CD14-positive monocyte (primary cell): ENCODE measurements around the gene GGN. TPM values are rescaled to one million over a fixed set of nuclear protein-coding genes. Genes with fewer than 3 reads are reported as not detected.

Source experiments
- DNase-seq, 3 donors: peaks; one replicate each; pipeline ENCODE4 v3.0.0-alpha.2; 2011 to 2022
- H2AFZ ChIP-seq: 2 replicates; pipeline ENCODE4 v1.6.0; 2012; ENCODE audit warnings: mild to moderate bottlenecking, low read depth, low read length, inconsistent platforms; ENCODE audit not compliant: insufficient read depth, poor library complexity, severe bottlenecking
- H3K27ac ChIP-seq, 2 donors: 1 replicate in 1 of 2; 2 replicates in 1 of 2; pipeline ENCODE4 v1.5.1; 2012 to 2013; ENCODE audit warnings: low read length in 2 of 2, control low read depth in 1 of 2, inconsistent platforms in 1 of 2, low read depth in 1 of 2, mild to moderate bottlenecking in 1 of 2
- H3K27me3 ChIP-seq, 2 donors: one replicate each; pipeline versions ENCODE4 v1.6.0 to v1.6.1; 2011 to 2013; ENCODE audit warnings: low read length in 2 of 2; ENCODE audit not compliant: control insufficient read depth in 2 of 2, insufficient read depth in 2 of 2
- H3K36me3 ChIP-seq, 2 donors: replicated peaks in 1 of 2; 1 replicate in 1 of 2; 2 replicates in 1 of 2; pipeline versions ENCODE4 v1.5.1 to v1.6.1; 2012 to 2013; ENCODE audit warnings: low read length in 2 of 2, control low read depth in 1 of 2, inconsistent platforms in 1 of 2, mild to moderate bottlenecking in 1 of 2; ENCODE audit not compliant: insufficient read depth in 2 of 2, control insufficient read depth in 1 of 2
- H3K4me1 ChIP-seq, 2 donors: 1 replicate in 1 of 2; 2 replicates in 1 of 2; pipeline versions ENCODE4 v1.5.1 to v1.6.1; 2012 to 2013; ENCODE audit warnings: low read length in 2 of 2, control low read depth in 1 of 2, inconsistent platforms in 1 of 2, mild to moderate bottlenecking in 1 of 2, moderate library complexity in 1 of 2; ENCODE audit not compliant: insufficient read depth in 2 of 2, control insufficient read depth in 1 of 2
- H3K4me2 ChIP-seq: replicated peaks from 2 replicates; pipeline ENCODE3; 2012; ENCODE audit warnings: low read length, moderate library complexity, mild to moderate bottlenecking; ENCODE audit not compliant: poor library complexity, severe bottlenecking; ENCODE audit errors: extremely low read depth
- H3K4me3 ChIP-seq, 3 experiments: fragments of 200-600 bp in 1 of 3; sonication (generic) in 1 of 3; replicated peaks in 1 of 3; 1 replicate in 2 of 3; 2 replicates in 1 of 3; pipeline ENCODE4 v1.5.1; 2011 to 2013; ENCODE audit warnings: low read length in 3 of 3, mild to moderate bottlenecking in 3 of 3, control low read depth in 2 of 3, low read depth in 2 of 3, inconsistent platforms in 1 of 3, moderate library complexity in 1 of 3
- H3K79me2 ChIP-seq: 2 replicates; pipeline ENCODE4 v1.6.0; 2012; ENCODE audit warnings: mild to moderate bottlenecking, control low read depth, inconsistent platforms, low read length, moderate library complexity; ENCODE audit not compliant: insufficient read depth
- H3K9ac ChIP-seq: 2 replicates; pipeline ENCODE4 v1.6.0; 2017; ENCODE audit warnings: low read length, mild to moderate bottlenecking; ENCODE audit not compliant: insufficient read depth, poor library complexity, severe bottlenecking
- H3K9me3 ChIP-seq, 2 donors: replicated peaks in 1 of 2; 1 replicate in 1 of 2; 2 replicates in 1 of 2; pipeline versions ENCODE4 v1.5.1 to v1.6.1; 2012 to 2013; ENCODE audit warnings: low read length in 2 of 2, control low read depth in 1 of 2; ENCODE audit not compliant: control insufficient read depth in 1 of 2, insufficient read depth in 1 of 2
- H4K20me1 ChIP-seq: 2 replicates; pipeline ENCODE4 v1.6.0; 2012; ENCODE audit warnings: mild to moderate bottlenecking, low read length, control low read depth, moderate library complexity; ENCODE audit not compliant: insufficient read depth
- H3K27ac Mint-ChIP-seq, 7 donors: one replicate each; pipeline ENCODE4 v1.8.0; 2020; ENCODE audit warnings: mild to moderate bottlenecking in 7 of 7, mixed read lengths in 7 of 7, moderate library complexity in 6 of 7, inconsistent platforms in 2 of 7
- H3K27me3 Mint-ChIP-seq, 3 donors: one replicate each; pipeline ENCODE4 v1.8.0; 2021 to 2022; ENCODE audit warnings: low read depth in 3 of 3, mild to moderate bottlenecking in 3 of 3, mixed read lengths in 3 of 3, moderate library complexity in 3 of 3, inconsistent platforms in 1 of 3
- H3K36me3 Mint-ChIP-seq, 2 donors: one replicate each; pipeline ENCODE4 v1.8.0; 2020; ENCODE audit warnings: mixed read lengths in 2 of 2, inconsistent platforms in 1 of 2, mild to moderate bottlenecking in 1 of 2
- H3K4me1 Mint-ChIP-seq: one replicate; pipeline ENCODE4 v1.8.0; 2020; ENCODE audit warnings: mild to moderate bottlenecking, mixed read lengths
- H3K4me3 Mint-ChIP-seq, 2 donors: one replicate each; pipeline ENCODE4 v1.8.0; 2020; ENCODE audit warnings: mild to moderate bottlenecking in 2 of 2, mixed read lengths in 2 of 2, moderate library complexity in 1 of 2
- H3K9me3 Mint-ChIP-seq, 7 donors: one replicate each; pipeline ENCODE4 v1.8.0; 2020 to 2022; ENCODE audit warnings: mixed read lengths in 7 of 7, mild to moderate bottlenecking in 6 of 7, moderate library complexity in 6 of 7, inconsistent platforms in 2 of 7
- CTCF ChIP-seq: fragments of 200-600 bp; IDR thresholded peaks from one replicate; pipeline ENCODE4 v1.8.0; 2022; ENCODE audit warnings: antibody characterized with exemption, mild to moderate bottlenecking
- WGBS: methylation state at CpG from one replicate; pipeline ENCODE4 v1.1.5; 2013; ENCODE audit warnings: missing lambda C conversion rate; ENCODE audit not compliant: insufficient coverage; 5-methylcytosine and 5-hydroxymethylcytosine counted together
- intact Hi-C, 2 donors: fragments of 100-400 bp; cut with micrococcal nuclease; formaldehyde crosslinking; loops; one replicate each; pipeline versions ENCODE4 v1.15.0 to v1.15.1; 2023
- polyA plus RNA-seq, 3 donors: library from polyadenylated mRNA; depleted of rRNA in 1 of 3; unstranded in 2 of 3; stranded (reverse) in 1 of 3; fragments of 300-500 nt in 2 of 3; fragments of >200 nt in 1 of 3; fragmentation: Illumina TruSeq in 2 of 3; gene quantifications; 1 replicate in 2 of 3; 2 replicates in 1 of 3; pipeline ENCODE4 v1.2.3, GENCODE V29; 2012 to 2021

GGN gene
- polyA plus RNA-seq, 3 donors = 0.12 to 0.56 TPM; not detected in 1

DNA sequence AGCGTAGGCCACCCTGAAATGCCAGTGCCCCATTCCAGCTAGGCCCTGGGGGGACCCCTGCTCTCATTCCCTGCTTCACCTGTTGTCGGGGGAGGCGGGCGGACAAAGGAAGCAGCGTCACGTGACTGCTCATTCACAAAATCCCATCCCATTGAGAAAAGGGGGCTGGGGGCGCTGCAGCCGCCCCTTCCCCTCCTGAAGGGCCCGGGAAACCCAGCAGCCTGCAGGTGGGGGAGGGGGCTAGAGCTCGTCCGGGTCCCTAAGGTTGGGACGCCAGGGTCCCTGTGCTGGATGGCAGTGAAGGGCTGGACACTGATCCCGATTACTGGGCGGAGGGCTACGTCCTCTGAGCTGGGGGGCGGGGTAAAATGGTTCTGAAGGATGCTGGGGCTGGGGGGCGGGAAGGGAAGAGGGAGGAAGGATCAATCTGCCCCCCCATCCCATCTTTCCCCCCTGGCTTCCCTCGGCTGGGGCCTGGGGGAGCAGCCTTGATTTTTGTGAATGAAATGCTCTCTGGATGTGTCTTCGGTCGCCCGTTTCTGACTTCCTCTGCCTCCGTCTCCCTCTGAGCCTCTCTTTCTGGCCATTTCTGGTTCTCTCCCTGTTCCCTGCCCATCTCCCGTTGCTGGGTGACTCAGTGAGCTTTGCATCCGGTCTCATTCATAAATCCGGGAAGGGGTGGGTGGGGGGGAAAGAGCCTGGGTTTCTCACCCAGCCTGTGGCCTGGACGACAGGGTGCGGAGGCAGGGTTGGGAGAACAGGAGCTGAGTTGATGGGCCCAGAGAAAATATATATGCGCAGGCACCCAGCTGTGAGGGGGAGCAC, 1.5 kb upstream of the GGN start:
- WGBS = 12% methylated on average over 9 of the region's 28 CpGs
- DNase-seq = no peak
- Histone ChIP-seq H3K79me2 (no peaks in the 10 kb centered on the region), H4K20me1 (peaks cover 20% of the 10 kb centered on the region), H3K27me3 (peaks cover 38 to 94% of the 10 kb centered on the region in 2 donors), H3K27ac (no peak overlapping the region), H3K4me3 (no peak overlapping the region), H2AFZ (no peak overlapping the region), H3K4me1 (peaks cover 32 to 39% of the 10 kb centered on the region in 2 donors), H3K4me2 (no peak overlapping the region), H3K9ac (no peak overlapping the region), H3K9me3 (peaks cover 0 to 9% of the 10 kb centered on the region in 2 donors), H3K36me3 (peaks cover 0 to 8% of the 10 kb centered on the region in 2 donors)
- no peak overlapping the region for H3K27ac Mint-ChIP-seq
- intact Hi-C loops = no loop called here
- no peak for TF ChIP-seq CTCF
- peak overlapping the region in 1 of 2 donors; percentile 82 for H3K4me3 Mint-ChIP-seq
- H3K9me3 Mint-ChIP-seq = peaks cover 0 to 12% (median 5%) of the 10 kb centered on the region in 7 donors
- H3K36me3 Mint-ChIP-seq = peaks cover 9 to 16% of the 10 kb centered on the region in 2 donors
- H3K4me1 Mint-ChIP-seq = peaks cover 26% of the 10 kb centered on the region
- H3K27me3 Mint-ChIP-seq = peaks cover 66 to 94% (median 77%) of the 10 kb centered on the region in 3 donors

DNA sequence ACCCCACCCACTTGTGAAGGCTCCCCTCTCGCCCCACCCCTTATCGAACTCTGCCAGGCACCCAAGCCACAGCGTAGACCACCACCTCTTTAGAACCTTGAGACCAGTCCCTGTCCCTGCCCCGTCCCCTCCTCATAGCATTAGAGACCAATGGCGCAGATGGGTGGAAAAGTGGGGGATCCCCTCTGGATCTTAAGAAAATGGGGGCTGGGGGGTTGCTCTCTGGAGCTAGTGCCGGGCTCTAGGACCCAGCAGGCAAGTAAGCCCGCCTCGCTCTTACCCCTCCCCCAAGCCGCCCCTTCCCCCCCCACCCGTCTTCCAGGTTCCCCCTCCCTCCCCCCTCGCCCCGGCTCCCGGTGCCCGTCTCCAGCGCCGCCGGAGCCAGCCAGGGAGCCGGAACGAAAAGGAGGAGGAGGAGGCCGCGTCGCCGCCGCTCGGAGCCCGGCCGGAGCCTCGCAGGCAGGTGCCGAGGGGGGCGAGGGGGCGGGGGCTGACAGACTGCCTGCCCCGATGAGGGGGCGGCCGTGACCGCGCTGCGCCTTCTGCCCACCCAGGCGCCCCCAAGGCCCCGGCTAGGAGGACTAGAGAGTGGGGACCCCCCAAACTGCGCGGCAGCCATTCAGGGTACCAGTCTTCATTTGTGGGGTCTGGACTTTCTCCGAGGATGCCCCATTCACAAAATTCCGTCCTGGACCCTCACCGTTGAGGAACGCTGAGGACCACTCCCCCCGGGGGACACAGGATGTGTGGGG, 691 bp upstream of the GGN start, which contains the start of gene SPRED3:
SPRED3 (plus strand) TSS at position 349 of the 752 bp plus-strand sequence. CDS start 1,606 bp downstream, outside the sequence.
- peak within 1 kb of the TSS; percentile 86 for H2AFZ ChIP-seq
- H3K79me2 ChIP-seq = no peaks in the 10 kb centered on the region
- no peak for DNase-seq
- H3K9ac ChIP-seq = peak within 1 kb of the TSS; percentile 53
- no peak for TF ChIP-seq CTCF
- peaks cover 32 to 39% of the 10 kb centered on the region in 2 donors for H3K4me1 ChIP-seq
- H3K27ac Mint-ChIP-seq = peak within 1 kb of the TSS; percentile 82 to 95 (median 89)
- peak within 1 kb of the TSS; percentile 43 to 86 (median 45) for H3K4me3 ChIP-seq
- peaks cover 0 to 10% (median 3%) of the 10 kb centered on the region in 7 donors for H3K9me3 Mint-ChIP-seq
- peaks cover 58 to 89% (median 69%) of the 10 kb centered on the region in 3 donors for H3K27me3 Mint-ChIP-seq
- peaks cover 0 to 1% of the 10 kb centered on the region in 2 donors for H3K9me3 ChIP-seq
- H3K27me3 ChIP-seq = peaks cover 30 to 89% of the 10 kb centered on the region in 2 donors
- peaks cover 7 to 16% of the 10 kb centered on the region in 2 donors for H3K36me3 ChIP-seq
- H3K36me3 Mint-ChIP-seq = peaks cover 16 to 22% of the 10 kb centered on the region in 2 donors
- H3K4me1 Mint-ChIP-seq = peaks cover 26% of the 10 kb centered on the region
- intact Hi-C loops = no loop called here
- peak within 1 kb of the TSS; percentile 94 for H3K4me2 ChIP-seq
- peaks cover 28% of the 10 kb centered on the region for H4K20me1 ChIP-seq
- peak within 1 kb of the TSS; percentile 34 to 66 for H3K27ac ChIP-seq
- WGBS = 2% methylated on average over 30 of the region's 46 CpGs
- peak within 1 kb of the TSS; percentile 93 to 98 for H3K4me3 Mint-ChIP-seq
